B cell (primary cell): ENCODE measurements around the gene HS6ST2. TPM values are rescaled to one million over a fixed set of nuclear protein-coding genes. Genes with fewer than 3 reads are reported as not detected.

Source experiments
- ATAC-seq: fragments of 200-7000 bp; cut with Tn5 transposase; one replicate; pipeline ENCODE4 v1.10.0; 2021; ENCODE audit warnings: low read depth, mild to moderate bottlenecking, moderate number of reproducible peaks, moderate library complexity
- CTCF ChIA-PET: fragments of 350-600 bp; sonication (Branson Sonifier 250); formaldehyde crosslinking; loops from one replicate; lab custom pipeline; 2021; ENCODE audit warnings: antibody characterized with exemption, inconsistent platforms; lab: Charles Lee
- POLR2A ChIA-PET: fragments of 350-600 bp; sonication (Branson Sonifier 250); formaldehyde crosslinking; loops from one replicate; lab custom pipeline; 2021; ENCODE audit warnings: antibody characterized with exemption; lab: Charles Lee
- DNase-seq: peaks from one replicate; pipeline ENCODE4 v3.0.0; 2013
- H2AFZ ChIP-seq: 2 replicates; pipeline ENCODE4 v1.6.1; 2012; ENCODE audit warnings: mild to moderate bottlenecking, low read depth, low read length; ENCODE audit not compliant: insufficient read depth, poor library complexity, severe bottlenecking
- H3K27ac ChIP-seq, 2 donors: 1 replicate in 1 of 2; 2 replicates in 1 of 2; pipeline ENCODE4 v1.5.1; 2012 to 2013; ENCODE audit warnings: low read length in 2 of 2, mild to moderate bottlenecking in 2 of 2, moderate library complexity in 1 of 2
- H3K27me3 ChIP-seq, 4 experiments: fragments of 200-600 bp in 1 of 4; sonication (generic) in 1 of 4; replicated peaks in 1 of 4; 1 replicate in 2 of 4; 2 replicates in 2 of 4; pipeline versions ENCODE4 v1.6.1 to v1.7.0; 2013 to 2016; ENCODE audit warnings: low read length in 3 of 4, mild to moderate bottlenecking in 2 of 4, mixed read lengths in 1 of 4, moderate library complexity in 1 of 4; ENCODE audit not compliant: insufficient read depth in 4 of 4, control insufficient read depth in 3 of 4; ENCODE audit errors: control extremely low read depth in 1 of 4
- H3K36me3 ChIP-seq, 2 experiments: replicated peaks in 1 of 2; 1 replicate in 1 of 2; 2 replicates in 1 of 2; pipeline versions ENCODE4 v1.6.1 to v1.7.1; 2013; ENCODE audit warnings: low read length in 1 of 2; ENCODE audit not compliant: insufficient read depth in 2 of 2, control insufficient read depth in 1 of 2; ENCODE audit errors: control extremely low read depth in 1 of 2, extremely low read depth in 1 of 2
- H3K4me1 ChIP-seq, 2 donors: fragments of 200-600 bp in 1 of 2; sonication (generic) in 1 of 2; 1 replicate in 1 of 2; 2 replicates in 1 of 2; pipeline versions ENCODE4 v1.5.1 to v1.6.1; 2013 to 2017; ENCODE audit warnings: low read length in 2 of 2; ENCODE audit not compliant: control insufficient read depth in 2 of 2, insufficient read depth in 2 of 2
- H3K4me2 ChIP-seq: replicated peaks from 2 replicates; pipeline ENCODE3; 2012; ENCODE audit warnings: mild to moderate bottlenecking, low read depth, low read length; ENCODE audit not compliant: poor library complexity, severe bottlenecking
- H3K4me3 ChIP-seq, 5 experiments: fragments of 200-600 bp in 1 of 5; sonication (generic) in 1 of 5; 1 replicate in 3 of 5; 2 replicates in 2 of 5; pipeline versions ENCODE4 v1.5.1 to v1.7.0; 2011 to 2016; ENCODE audit warnings: low read length in 4 of 5, mild to moderate bottlenecking in 4 of 5, low read depth in 2 of 5, control low read depth in 1 of 5, moderate library complexity in 1 of 5; ENCODE audit not compliant: insufficient read depth in 1 of 5; ENCODE audit errors: control extremely low read depth in 1 of 5, extremely low read depth in 1 of 5
- H3K79me2 ChIP-seq: fragments of 200-600 bp; sonication (generic); one replicate; pipeline ENCODE4 v1.6.0; 2016; ENCODE audit warnings: low read length; ENCODE audit not compliant: control insufficient read depth, insufficient read depth
- H3K9ac ChIP-seq: fragments of 200-600 bp; sonication (generic); 2 replicates; pipeline ENCODE4 v1.6.1; 2017; ENCODE audit warnings: mild to moderate bottlenecking, low read length, moderate library complexity
- H3K9me3 ChIP-seq, 3 donors: one replicate each; pipeline versions ENCODE4 v1.6.1 to v1.7.1; 2013; ENCODE audit warnings: low read length in 2 of 3; ENCODE audit not compliant: control insufficient read depth in 2 of 3, insufficient read depth in 1 of 3; ENCODE audit errors: control extremely low read depth in 1 of 3
- H4K20me1 ChIP-seq: 2 replicates; pipeline ENCODE4 v1.6.0; 2012; ENCODE audit warnings: mild to moderate bottlenecking, low read length; ENCODE audit not compliant: insufficient read depth, control insufficient read depth, poor library complexity, severe bottlenecking
- H3K27ac Mint-ChIP-seq: one replicate; pipeline ENCODE4 v1.8.0; 2021; ENCODE audit warnings: mixed read lengths
- H3K27me3 Mint-ChIP-seq: one replicate; pipeline ENCODE4 v1.8.0; 2021; ENCODE audit warnings: mixed read lengths
- H3K4me1 Mint-ChIP-seq: one replicate; pipeline ENCODE4 v1.8.0; 2021; ENCODE audit warnings: mixed read lengths
- H3K4me3 Mint-ChIP-seq: one replicate; pipeline ENCODE4 v1.8.0; 2021; ENCODE audit warnings: mixed read lengths
- H3K9me3 Mint-ChIP-seq: one replicate; pipeline ENCODE4 v1.8.0; 2022; ENCODE audit warnings: mixed read lengths; ENCODE audit not compliant: insufficient read depth
- CTCF ChIP-seq: fragments of 200-600 bp; IDR thresholded peaks from one replicate; pipeline ENCODE4 v1.8.0; 2022; ENCODE audit warnings: antibody characterized with exemption, mild to moderate bottlenecking
- EZH2 ChIP-seq: IDR thresholded peaks from 2 replicates; pipeline ENCODE4 v1.6.1; 2012; ENCODE audit warnings: borderline replicate concordance, low read depth, mild to moderate bottlenecking, moderate library complexity, low read length; ENCODE audit not compliant: insufficient read depth, poor library complexity, severe bottlenecking
- WGBS: methylation state at CpG from one replicate; pipeline ENCODE4 v1.1.5; 2013; ENCODE audit warnings: missing lambda C conversion rate; ENCODE audit not compliant: insufficient coverage; 5-methylcytosine and 5-hydroxymethylcytosine counted together
- intact Hi-C: fragments of 100-400 bp; cut with micrococcal nuclease; formaldehyde crosslinking; loops from one replicate; pipeline ENCODE4 v1.10.0; 2022
- polyA plus RNA-seq: library from polyadenylated mRNA; depleted of rRNA; stranded (reverse); fragments of >200 nt; gene quantifications from 2 replicates; pipeline ENCODE4 v1.2.3, GENCODE V29; 2012
- total RNA-seq, 2 donors: library from RNA; stranded (reverse); fragments of 120-200 nt in 1 of 2; gene quantifications; 1 replicate in 1 of 2; 2 replicates in 1 of 2; pipeline versions ENCODE4 v1.2.3 to v1.2.4, GENCODE V29; 2013 to 2022

The HS6ST2 gene
- total and polyA plus RNA-seq, 2 donors (not counting 1 experiment from before 2014, with no cell fraction given), result not detected

- H3K9me3 Mint-ChIP-seq, result no peaks in the 10 kb centered on the region
- no peak for ATAC-seq
- no peak overlapping the region for H3K4me3 Mint-ChIP-seq
- Histone ChIP-seq H3K36me3 (no peaks in the 10 kb centered on the region), H3K9me3 (no peaks in the 10 kb centered on the region), H3K27me3 (peaks cover 0 to 6% (median 2%) of the 10 kb centered on the region in 4 experiments), H3K4me3 (no peak overlapping the region), H3K27ac (no peak overlapping the region), H4K20me1 (no peaks in the 10 kb centered on the region), H3K79me2 (no peaks in the 10 kb centered on the region), H3K9ac (no peak overlapping the region), H3K4me1 (peaks cover 0 to 3% of the 10 kb centered on the region in 2 donors), H2AFZ (no peak overlapping the region), H3K4me2 (no peak overlapping the region)
- no peak overlapping the region for H3K27ac Mint-ChIP-seq
- TF ChIP-seq EZH2, result no peak
- TF ChIP-seq CTCF, result no peak
- H3K4me1 Mint-ChIP-seq, result peaks cover 7% of the 10 kb centered on the region
- intact Hi-C loops, result no loop called here
- no peak for DNase-seq
- H3K27me3 Mint-ChIP-seq, result peaks cover 16% of the 10 kb centered on the region
- 90% methylated on average over 2 of the region's 3 CpGs for WGBS
- POLR2A ChIA-PET, result no interaction called here
- CTCF ChIA-PET, result no interaction called here
Observed at GRCh38 chrX:132954323-132954722, 4.1 kb downstream of the HS6ST2 start.

- H3K4me2 ChIP-seq, result no peak overlapping the region
- TF ChIP-seq EZH2 (no peak), CTCF (no peak)
- no peak overlapping the region for H3K27ac Mint-ChIP-seq
- H2AFZ ChIP-seq, result no peak overlapping the region
- CTCF ChIA-PET, result no interaction called here
- no peaks in the 10 kb centered on the region for H3K9me3 ChIP-seq
- H3K4me1 ChIP-seq, result peaks cover 0 to 3% of the 10 kb centered on the region in 2 donors
- no peaks in the 10 kb centered on the region for H3K79me2 ChIP-seq
- H3K27ac ChIP-seq, result no peak overlapping the region
- H3K27me3 ChIP-seq, result peaks cover 0 to 4% (median 2%) of the 10 kb centered on the region in 4 experiments
- H3K27me3 Mint-ChIP-seq, result peaks cover 10% of the 10 kb centered on the region
- ATAC-seq (no peak), DNase-seq (no peak)
- peaks cover 4% of the 10 kb centered on the region for H3K4me1 Mint-ChIP-seq
- no peaks in the 10 kb centered on the region for H3K36me3 ChIP-seq
- intact Hi-C loops, result no loop called here
- POLR2A ChIA-PET, result no interaction called here
- H3K9me3 Mint-ChIP-seq, result no peaks in the 10 kb centered on the region
- no peak overlapping the region for H3K4me3 Mint-ChIP-seq
- no peaks in the 10 kb centered on the region for H4K20me1 ChIP-seq
- WGBS, result no CpG with 5 or more reads among the region's 7 CpGs
- no peak overlapping the region for H3K4me3 ChIP-seq
- H3K9ac ChIP-seq, result no peak overlapping the region
Observed at GRCh38 chrX:132953354-132953753, 5.1 kb downstream of the HS6ST2 start.
